Natural killer cell (primary cell): ENCODE measurements around the gene ATP13A3. TPM values are rescaled to one million over a fixed set of nuclear protein-coding genes. Genes with fewer than 3 reads are reported as not detected.

Experiments
- ATAC-seq, 3 donors: fragments of 150-1000 bp in 2 of 3; fragments of 200-7000 bp in 1 of 3; cut with Tn5 transposase; 1 replicate in 1 of 3; 2 replicates in 2 of 3; pipeline ENCODE4 v1.10.0; 2021; ENCODE audit warnings: mild to moderate bottlenecking in 2 of 3, moderate library complexity in 2 of 3
- DNase-seq, 2 donors: peaks; one replicate each; pipeline versions ENCODE4 v3.0.0 to v3.0.0-alpha.2; 2013 to 2021; ENCODE audit warnings: mixed read lengths in 1 of 2
- H3K27ac ChIP-seq: one replicate; pipeline ENCODE4 v1.5.1; 2013; ENCODE audit warnings: mild to moderate bottlenecking, low read length
- H3K27me3 ChIP-seq: one replicate; pipeline ENCODE4 v1.6.1; 2013; ENCODE audit warnings: low read length; ENCODE audit not compliant: control insufficient read depth, insufficient read depth
- H3K36me3 ChIP-seq: one replicate; pipeline ENCODE4 v1.6.1; 2013; ENCODE audit warnings: low read length; ENCODE audit not compliant: control insufficient read depth, insufficient read depth
- H3K4me1 ChIP-seq: one replicate; pipeline ENCODE4 v1.6.1; 2013; ENCODE audit warnings: low read length; ENCODE audit not compliant: control insufficient read depth, insufficient read depth
- H3K4me3 ChIP-seq: one replicate; pipeline ENCODE4 v1.5.1; 2013; ENCODE audit warnings: low read length
- H3K9me3 ChIP-seq: one replicate; pipeline ENCODE4 v1.6.1; 2013; ENCODE audit warnings: low read length; ENCODE audit not compliant: control insufficient read depth, insufficient read depth
- H3K27ac Mint-ChIP-seq, 2 donors: one replicate each; pipeline ENCODE4 v1.8.0; 2022; ENCODE audit warnings: mild to moderate bottlenecking in 2 of 2, mixed read lengths in 2 of 2, moderate library complexity in 1 of 2
- H3K27me3 Mint-ChIP-seq, 2 donors: one replicate each; pipeline ENCODE4 v1.8.0; 2022; ENCODE audit warnings: low read depth in 2 of 2, mixed read lengths in 2 of 2
- H3K36me3 Mint-ChIP-seq: one replicate; pipeline ENCODE4 v1.8.0; 2022; ENCODE audit warnings: mixed read lengths
- H3K4me1 Mint-ChIP-seq, 2 donors: one replicate each; pipeline ENCODE4 v1.8.0; 2022; ENCODE audit warnings: mixed read lengths in 2 of 2
- H3K4me3 Mint-ChIP-seq: one replicate; pipeline ENCODE4 v1.8.0; 2022; ENCODE audit warnings: mild to moderate bottlenecking, moderate library complexity, mixed read lengths
- H3K9me3 Mint-ChIP-seq, 2 donors: one replicate each; pipeline ENCODE4 v1.8.0; 2022; ENCODE audit warnings: mixed read lengths in 2 of 2
- CTCF ChIP-seq: fragments of 200-600 bp; IDR thresholded peaks from one replicate; pipeline ENCODE4 v1.8.0; 2022; ENCODE audit warnings: antibody characterized with exemption
- WGBS: methylation state at CpG from one replicate; pipeline ENCODE4 v1.1.7; 2013; ENCODE audit warnings: missing lambda C conversion rate; ENCODE audit not compliant: insufficient coverage; 5-methylcytosine and 5-hydroxymethylcytosine counted together
- intact Hi-C: fragments of 100-400 bp; cut with micrococcal nuclease; formaldehyde crosslinking; loops from one replicate; pipeline ENCODE4 v1.14.2; 2022
- total RNA-seq, 4 donors: library from RNA; stranded (reverse); fragments of 120-200 nt in 1 of 4; gene quantifications; one replicate each; pipeline versions ENCODE4 v1.2.3 to v1.2.4, GENCODE V29; 2013 to 2022

The ATP13A3 gene
- total RNA-seq, 3 donors from 2014 or later (not counting 1 experiment from before 2014, with no cell fraction given): 62.9 to 79.2 (median 64.2) TPM

GRCh38 chr3:194471863-194472262 is 14.9 kb downstream of the ATP13A3 start:
- Histone ChIP-seq H3K36me3 (no peaks in the 10 kb centered on the region), H3K9me3 (no peaks in the 10 kb centered on the region), H3K4me3 (no peak overlapping the region), H3K27me3 (no peaks in the 10 kb centered on the region), H3K27ac (no peak overlapping the region), H3K4me1 (no peaks in the 10 kb centered on the region)
- no peaks in the 10 kb centered on the region for H3K27me3 Mint-ChIP-seq
- intact Hi-C loops: loop anchor here (1.0 kb wide), 4 partner anchors 15 to 122 kb away; partner anchors contain the start of gene ATP13A3
- H3K36me3 Mint-ChIP-seq: no peaks in the 10 kb centered on the region
- H3K9me3 Mint-ChIP-seq: no peaks in the 10 kb centered on the region
- peaks cover 6 to 11% of the 10 kb centered on the region in 2 donors for H3K4me1 Mint-ChIP-seq
- no peak overlapping the region for H3K27ac Mint-ChIP-seq
- DNase-seq (no peak), ATAC-seq (no peak)
- 84% methylated on average over 5 of the region's 5 CpGs for WGBS
- no peak for TF ChIP-seq CTCF
- H3K4me3 Mint-ChIP-seq: no peak overlapping the region

- intact Hi-C loops: no loop called here
- no peaks in the 10 kb centered on the region for H3K36me3 Mint-ChIP-seq
- H3K36me3 ChIP-seq: no peaks in the 10 kb centered on the region
- no peaks in the 10 kb centered on the region for H3K27me3 ChIP-seq
- WGBS: 86% methylated on average over 3 of the region's 4 CpGs
- H3K4me3 Mint-ChIP-seq: no peak overlapping the region
- H3K27ac ChIP-seq: no peak overlapping the region
- H3K27me3 Mint-ChIP-seq: no peaks in the 10 kb centered on the region
- H3K9me3 ChIP-seq: no peaks in the 10 kb centered on the region
- no peak overlapping the region for H3K27ac Mint-ChIP-seq
- H3K4me3 ChIP-seq: no peak overlapping the region
- TF ChIP-seq CTCF: no peak
- no peaks in the 10 kb centered on the region for H3K9me3 Mint-ChIP-seq
- DNase-seq (no peak), ATAC-seq (no peak)
- no peaks in the 10 kb centered on the region for H3K4me1 ChIP-seq
- H3K4me1 Mint-ChIP-seq: peaks cover 6 to 11% of the 10 kb centered on the region in 2 donors
Observed at GRCh38 chr3:194470615-194471014, 16.2 kb downstream of the ATP13A3 start.

- TF ChIP-seq CTCF: no peak
- no peaks in the 10 kb centered on the region for H3K36me3 Mint-ChIP-seq
- DNase-seq: no peak
- no peak overlapping the region for H3K4me3 Mint-ChIP-seq
- no peaks in the 10 kb centered on the region for H3K9me3 Mint-ChIP-seq
- intact Hi-C loops: no loop called here
- no peaks in the 10 kb centered on the region for H3K27me3 Mint-ChIP-seq
- Histone ChIP-seq H3K4me1 (no peaks in the 10 kb centered on the region), H3K36me3 (no peaks in the 10 kb centered on the region), H3K27ac (no peak overlapping the region), H3K27me3 (no peaks in the 10 kb centered on the region), H3K4me3 (no peak overlapping the region), H3K9me3 (no peaks in the 10 kb centered on the region)
- no peak overlapping the region for H3K27ac Mint-ChIP-seq
- no peak for ATAC-seq
- peaks cover 9 to 11% of the 10 kb centered on the region in 2 donors for H3K4me1 Mint-ChIP-seq
Observed at GRCh38 chr3:194469977-194470376, 16.8 kb downstream of the ATP13A3 start.

- Mint-ChIP-seq H3K4me3 (no peak overlapping the region), H3K27me3 (no peaks in the 10 kb centered on the region), H3K27ac (no peak overlapping the region), H3K36me3 (no peaks in the 10 kb centered on the region), H3K9me3 (no peaks in the 10 kb centered on the region), H3K4me1 (peaks cover 7 to 14% of the 10 kb centered on the region in 2 donors)
- H3K4me1 ChIP-seq: no peaks in the 10 kb centered on the region
- TF ChIP-seq CTCF: no peak
- intact Hi-C loops: no loop called here
- H3K27me3 ChIP-seq: no peaks in the 10 kb centered on the region
- H3K4me3 ChIP-seq: no peak overlapping the region
- no peaks in the 10 kb centered on the region for H3K36me3 ChIP-seq
- no peaks in the 10 kb centered on the region for H3K9me3 ChIP-seq
- H3K27ac ChIP-seq: no peak overlapping the region
- 100% methylated on average over 2 of the region's 3 CpGs for WGBS
- DNase-seq (no peak), ATAC-seq (no peak)
Observed at GRCh38 chr3:194468086-194468485, 18.7 kb downstream of the ATP13A3 start.
